IPS DF 6.9 (cell line): Measurements from ENCODE around the gene GRN.
"Not testable (repeated sequence)": the region's sequence is repeated elsewhere in the genome, so short reads cannot be mapped to it uniquely, and the experiment has no call there.

Source experiments
- DNase-seq: peaks from one replicate; pipeline ENCODE4 v3.0.0-alpha.2; 2013; ENCODE audit warnings: low read depth, low spot score
- H3K27ac ChIP-seq: one replicate; pipeline ENCODE4 v1.5.1; 2013; ENCODE audit warnings: low read length, control low read depth
- H3K27me3 ChIP-seq: 2 replicates; pipeline ENCODE4 v1.6.1; 2013; ENCODE audit warnings: mild to moderate bottlenecking, low read length; ENCODE audit not compliant: control insufficient read depth, insufficient read depth
- H3K36me3 ChIP-seq: 2 replicates; pipeline ENCODE4 v1.6.1; 2013; ENCODE audit warnings: low read length; ENCODE audit not compliant: control insufficient read depth, insufficient read depth
- H3K4me1 ChIP-seq: 2 replicates; pipeline ENCODE4 v1.6.1; 2013; ENCODE audit warnings: low read length; ENCODE audit not compliant: control insufficient read depth, insufficient read depth
- H3K4me3 ChIP-seq: 2 replicates; pipeline ENCODE4 v1.5.1; 2013; ENCODE audit warnings: mild to moderate bottlenecking, low read length
- H3K9me3 ChIP-seq: 2 replicates; pipeline ENCODE4 v1.6.1; 2013; ENCODE audit warnings: low read length, inconsistent platforms; ENCODE audit not compliant: control insufficient read depth, insufficient read depth
- WGBS: extraction: QIAGEN DNeasy Blood & Tissue Kit; methylation state at CpG from one replicate; pipeline ENCODE4 v1.1.7; 2013; ENCODE audit warnings: mixed read lengths, missing lambda C conversion rate; ENCODE audit not compliant: insufficient read length, insufficient coverage; 5-methylcytosine and 5-hydroxymethylcytosine counted together

Gene GRN

DNA sequence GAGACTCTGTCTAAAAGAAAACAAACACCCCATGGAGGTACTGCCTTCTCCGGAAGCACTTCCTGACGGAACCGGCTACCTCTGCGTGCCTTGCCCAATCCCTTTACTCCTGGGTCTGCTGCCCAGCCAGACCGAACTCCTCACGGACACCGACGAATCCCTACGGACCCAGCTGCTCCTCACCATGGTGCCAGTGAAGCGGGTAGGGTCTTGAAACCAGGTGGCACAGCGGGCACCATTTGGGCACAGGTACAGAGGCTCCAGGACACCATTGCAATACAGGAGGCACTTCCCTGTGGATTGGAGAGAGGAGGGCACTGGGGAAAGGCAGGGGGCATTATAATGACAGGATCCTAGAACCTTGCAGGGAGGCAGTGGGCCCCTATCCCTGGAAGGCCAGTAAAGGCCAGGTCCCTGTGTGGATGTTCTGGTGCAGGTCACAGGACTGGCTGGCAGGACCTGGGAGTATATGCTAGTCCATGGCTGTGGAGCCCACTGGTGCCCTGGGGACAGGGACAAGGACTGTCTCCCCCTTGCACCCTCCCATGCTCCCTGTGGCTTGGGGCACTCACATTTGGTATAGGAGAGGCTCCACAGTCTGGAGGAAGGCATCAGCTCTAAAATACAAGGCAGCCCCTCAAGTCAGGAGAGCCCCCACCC, 22.7 kb upstream of the GRN start:
- no peaks in the 10 kb centered on the region for H3K9me3 ChIP-seq
- no CpG with 5 or more reads among the region's 11 CpGs for WGBS
- H3K36me3 ChIP-seq = peaks cover 32% of the 10 kb centered on the region
- H3K27me3 ChIP-seq = no peaks in the 10 kb centered on the region
- H3K27ac ChIP-seq = no peak overlapping the region
- H3K4me1 ChIP-seq = no peaks in the 10 kb centered on the region
- DNase-seq = no peak
- H3K4me3 ChIP-seq = no peak overlapping the region

DNA sequence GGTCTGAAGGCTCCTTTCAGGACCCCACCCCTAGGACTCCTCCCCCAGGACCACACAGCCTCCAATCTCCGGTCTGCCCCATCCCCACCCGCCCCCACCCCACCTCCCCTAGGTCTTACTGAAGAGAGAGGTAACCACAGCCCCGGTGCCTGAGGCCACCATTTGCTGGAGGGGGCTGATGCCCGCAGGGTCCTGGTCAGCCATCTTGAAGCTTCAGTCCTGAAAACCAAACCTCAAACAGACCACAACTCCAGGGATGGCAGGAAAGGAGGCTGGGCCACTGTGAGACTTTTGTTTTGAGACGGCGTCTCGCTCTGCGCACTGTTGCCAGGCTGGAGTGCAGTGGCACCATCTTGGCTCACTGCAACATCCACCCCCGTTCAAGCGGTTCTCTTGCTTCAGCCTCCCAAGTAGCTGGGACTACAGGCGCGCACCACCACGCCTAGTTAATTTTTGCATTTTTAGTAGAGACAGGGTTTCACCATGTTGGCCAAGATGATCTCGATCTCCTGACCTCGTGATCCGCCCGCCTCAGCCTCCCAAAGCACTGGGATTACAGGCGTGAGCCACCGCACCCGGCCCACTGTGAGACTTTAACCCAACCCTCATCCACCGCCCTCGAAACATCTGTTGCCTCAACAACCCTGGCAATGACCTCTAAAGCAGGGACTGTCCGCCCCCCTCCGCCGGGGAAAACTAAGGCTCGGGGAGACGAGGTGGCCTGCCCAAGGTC, 21.6 kb upstream of the GRN start:
- H3K9me3 ChIP-seq = no peaks in the 10 kb centered on the region
- no peaks in the 10 kb centered on the region for H3K27me3 ChIP-seq
- peak overlapping the region; percentile 73; the same call in 1 of the 2 replicates for H3K4me3 ChIP-seq
- H3K36me3 ChIP-seq = peaks cover 32% of the 10 kb centered on the region
- H3K27ac ChIP-seq = no peak overlapping the region
- DNase-seq = no peak
- no peaks in the 10 kb centered on the region for H3K4me1 ChIP-seq
- no CpG with 5 or more reads among the region's 27 CpGs for WGBS

DNA sequence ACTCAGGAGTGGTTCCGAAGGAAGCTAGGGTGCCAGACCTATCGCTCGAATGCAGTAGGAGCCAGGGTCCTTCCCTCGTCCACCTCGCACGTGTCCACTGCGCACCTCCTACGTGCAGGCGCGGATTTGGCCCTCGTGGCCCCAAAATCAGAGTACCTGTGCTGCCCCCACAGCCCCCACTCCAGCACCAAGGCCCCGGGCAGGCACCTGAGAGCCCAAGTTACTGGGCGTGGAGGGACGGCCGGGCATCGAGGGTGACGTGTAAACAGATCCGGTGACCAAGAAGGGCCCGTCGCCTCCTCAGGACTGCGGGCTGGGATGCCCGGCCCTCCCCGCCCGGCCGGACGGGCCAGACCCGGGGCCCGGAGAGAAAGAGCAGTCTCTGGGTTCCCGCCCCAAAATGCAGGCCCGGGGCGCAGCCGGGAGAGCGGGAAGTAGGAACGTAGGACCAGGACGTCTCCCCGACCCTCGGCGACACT, 21.0 kb upstream of the GRN start:
- H3K27ac ChIP-seq = no peak overlapping the region
- H3K4me1 ChIP-seq = no peaks in the 10 kb centered on the region
- H3K27me3 ChIP-seq = no peaks in the 10 kb centered on the region
- peak overlapping the region; percentile 73 for H3K4me3 ChIP-seq
- DNase-seq = no peak
- H3K36me3 ChIP-seq = peaks cover 32% of the 10 kb centered on the region
- WGBS = no CpG with 5 or more reads among the region's 38 CpGs
- no peaks in the 10 kb centered on the region for H3K9me3 ChIP-seq

DNA sequence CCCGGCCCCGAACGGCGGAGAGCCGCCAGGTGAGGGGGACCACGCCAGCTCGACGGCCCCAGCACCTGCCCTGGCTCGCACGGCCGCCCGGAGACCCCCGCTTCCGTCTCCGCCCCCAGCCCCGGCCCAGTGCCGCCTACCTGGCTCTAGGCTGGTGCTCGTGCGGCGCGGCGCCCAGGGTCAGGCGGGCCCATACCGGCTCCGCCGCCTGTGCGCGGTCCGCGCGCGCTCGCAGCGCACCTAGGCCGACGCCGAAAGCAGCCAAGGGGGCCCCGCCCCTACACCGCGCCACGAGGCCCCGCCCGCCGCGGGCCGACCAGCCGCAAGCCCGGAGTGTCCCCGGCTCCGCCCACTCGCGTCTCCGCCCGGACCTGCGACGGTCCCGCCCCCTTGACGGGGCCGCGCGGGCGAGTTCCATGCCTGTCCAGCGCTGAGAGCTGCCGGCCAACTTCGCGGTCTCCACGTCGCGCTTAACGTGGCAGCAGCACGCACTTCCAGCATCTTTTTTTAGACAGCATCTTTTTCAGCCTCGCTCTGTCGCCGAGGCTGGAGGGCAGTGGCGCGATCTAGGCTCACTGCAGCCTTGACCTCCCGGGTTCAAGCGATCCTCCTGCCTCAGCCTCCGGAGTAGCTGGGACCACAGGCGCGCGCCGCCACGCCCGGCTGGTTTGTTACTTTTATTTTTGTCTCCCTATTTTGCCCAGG, 20.4 kb upstream of the GRN start, which contains the start of gene SLC25A39:
Gene SLC25A39, minus strand, starts transcription at position 253 of the 705 bp plus-strand sequence. CDS start 1,261 bp downstream, outside the sequence.
- Histone ChIP-seq H3K36me3 (peaks cover 29% of the 10 kb centered on the region), H3K9me3 (no peaks in the 10 kb centered on the region), H3K4me1 (no peaks in the 10 kb centered on the region), H3K4me3 (peak within 1 kb of the TSS; percentile 73), H3K27ac (no peak within 1 kb of the TSS), H3K27me3 (no peaks in the 10 kb centered on the region)
- WGBS = no CpG with 5 or more reads among the region's 85 CpGs
- DNase-seq = no peak

DNA sequence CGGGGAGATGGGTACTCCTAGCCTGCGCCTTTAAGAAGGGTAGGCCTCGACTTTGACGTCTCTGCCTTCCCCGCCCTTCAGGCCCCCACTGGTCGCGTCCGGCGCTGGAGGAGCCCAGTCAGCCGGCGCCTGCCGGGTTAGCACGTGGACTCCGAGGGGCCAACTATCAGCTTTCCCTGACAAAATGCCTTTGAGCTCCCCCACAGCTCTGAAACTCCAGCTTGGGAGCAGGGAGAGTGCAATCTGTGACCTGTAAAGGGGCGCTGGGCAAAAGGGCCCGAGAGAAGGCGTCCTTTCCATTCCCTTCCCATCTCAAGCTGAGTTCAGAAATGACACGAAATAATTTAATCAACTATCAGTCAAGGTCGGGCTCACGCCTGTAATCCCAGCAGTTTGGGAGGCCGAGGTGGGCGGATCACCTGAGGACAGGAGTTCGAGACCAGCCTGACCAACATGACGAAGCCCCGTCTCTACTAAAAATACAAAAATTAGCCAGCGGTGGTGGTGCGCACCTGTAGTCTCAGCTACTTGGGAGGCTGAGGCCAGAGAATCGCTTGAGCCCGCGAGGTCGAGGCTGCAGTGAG, 18.1 kb upstream of the GRN start:
- no peaks in the 10 kb centered on the region for H3K9me3 ChIP-seq
- WGBS = no CpG with 5 or more reads among the region's 31 CpGs
- no peak for DNase-seq
- H3K27me3 ChIP-seq = no peaks in the 10 kb centered on the region
- H3K27ac ChIP-seq = no peak overlapping the region
- peaks cover 7% of the 10 kb centered on the region for H3K36me3 ChIP-seq
- H3K4me3 ChIP-seq = no peak overlapping the region; the same call in 1 of the 2 replicates
- no peaks in the 10 kb centered on the region for H3K4me1 ChIP-seq

DNA sequence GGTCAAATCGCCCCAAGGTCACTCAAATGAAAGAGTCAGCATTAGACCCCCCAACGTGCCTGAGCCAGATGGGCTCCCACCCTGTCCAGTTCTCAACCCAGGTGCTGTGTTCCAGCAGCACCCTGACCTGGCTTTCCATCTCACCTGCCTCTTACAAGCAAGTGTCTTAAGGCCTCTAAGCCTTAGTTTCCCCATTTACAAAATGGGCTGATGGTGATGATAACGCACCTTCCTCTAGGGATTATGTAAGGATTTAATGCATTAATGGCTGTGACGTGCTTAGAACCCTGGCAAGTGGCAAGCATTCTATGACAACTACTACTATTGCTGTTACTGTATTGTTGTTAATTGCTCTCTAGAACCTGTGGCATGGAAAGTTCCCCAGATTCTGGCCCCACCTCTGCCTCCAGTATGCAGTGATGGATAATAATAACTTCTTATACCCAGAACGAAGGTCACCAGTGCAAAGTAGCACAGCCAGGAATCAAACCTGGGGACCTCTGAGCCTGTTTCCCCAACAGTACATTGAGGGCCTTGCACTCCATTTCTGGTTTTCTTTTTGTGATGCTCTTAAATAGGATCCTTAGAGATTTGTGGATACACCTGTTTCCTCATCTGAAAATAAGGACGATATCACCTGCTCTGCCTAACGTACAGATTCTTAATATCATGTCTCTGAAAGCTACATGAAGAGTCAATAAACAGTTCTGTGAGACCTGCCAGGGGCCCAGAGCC, 17.2 kb upstream of the GRN start:
- DNase-seq = no peak
- no peak overlapping the region for H3K4me3 ChIP-seq
- no peaks in the 10 kb centered on the region for H3K36me3 ChIP-seq
- H3K9me3 ChIP-seq = no peaks in the 10 kb centered on the region
- no peaks in the 10 kb centered on the region for H3K27me3 ChIP-seq
- no peak overlapping the region for H3K27ac ChIP-seq
- no peaks in the 10 kb centered on the region for H3K4me1 ChIP-seq
- no CpG with 5 or more reads among the region's 7 CpGs for whole genome bisulfite sequencing

DNA sequence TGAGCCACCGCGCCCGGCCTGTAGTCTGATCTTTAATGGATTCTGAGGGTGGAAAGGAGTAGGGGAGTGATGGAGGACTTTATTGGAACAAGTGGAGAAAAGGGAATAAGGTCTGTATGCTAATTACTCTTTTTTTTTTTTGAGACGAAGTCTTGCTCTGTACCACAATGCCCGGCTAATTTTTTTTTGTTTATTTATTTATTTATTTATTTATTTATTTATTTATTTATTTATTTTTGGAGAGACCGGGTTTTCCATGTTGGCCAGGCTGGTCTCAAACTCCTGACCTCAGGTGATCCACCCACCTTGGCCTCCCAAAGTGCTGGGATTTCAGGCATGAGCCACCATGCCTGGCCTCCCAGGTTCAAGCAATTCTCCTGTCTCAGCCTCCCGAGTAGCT, 15.6 kb upstream of the GRN start:
- DNase-seq, H3K4me1 ChIP-seq, H3K36me3 ChIP-seq, H3K9me3 ChIP-seq, H3K4me3 ChIP-seq, H3K27me3 ChIP-seq, H3K27ac ChIP-seq: not testable (repeated sequence)
- WGBS = no CpG with 5 or more reads among the region's 7 CpGs

DNA sequence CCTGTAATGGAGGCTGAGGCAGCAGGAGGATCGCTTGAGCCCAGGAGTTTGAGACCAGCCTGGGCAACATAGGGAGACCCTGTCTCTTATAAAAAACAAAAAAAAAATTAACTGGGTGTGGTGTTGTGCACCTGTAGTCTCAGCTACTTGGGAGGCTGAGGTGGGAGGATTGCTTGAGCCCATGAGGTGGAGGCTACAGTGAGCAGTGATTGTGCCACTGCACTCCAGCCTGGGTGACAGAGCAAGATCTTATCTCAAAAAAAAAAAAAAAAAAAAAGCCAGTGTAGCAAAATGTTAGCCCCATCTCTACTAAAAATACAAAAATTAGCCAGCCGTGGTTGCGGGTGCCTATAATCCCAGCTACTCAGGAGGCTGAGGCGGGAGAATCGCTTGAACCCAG, 14.8 kb upstream of the GRN start:
- not testable (repeated sequence) for H3K27ac ChIP-seq

DNA sequence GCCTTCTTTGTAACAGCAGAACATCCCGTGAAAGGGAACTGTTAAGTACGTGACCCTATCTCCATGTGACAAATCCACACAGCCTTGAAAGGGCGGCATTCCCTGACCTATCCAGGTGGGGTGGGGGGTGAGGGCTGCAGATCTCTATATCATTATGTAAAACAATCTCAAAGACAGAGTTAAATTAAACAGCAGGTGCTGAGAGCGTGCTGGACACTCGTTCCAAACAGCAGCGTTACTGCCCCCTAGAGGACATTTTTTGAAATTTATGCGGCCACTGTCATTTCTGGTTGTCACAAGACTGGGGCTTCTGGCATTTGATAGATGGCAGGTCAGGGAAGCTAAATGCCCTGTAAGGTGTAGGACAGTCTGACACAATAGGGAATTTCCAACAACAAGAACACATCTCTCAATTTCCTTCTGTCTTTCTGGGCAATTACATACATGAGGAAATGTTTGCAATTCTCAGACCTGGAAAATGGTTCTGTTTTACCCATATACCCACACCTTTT, 13.8 kb upstream of the GRN start:
- no CpG with 5 or more reads among the region's 7 CpGs for WGBS

More for the DNA sequence above, 14.8 kb upstream of the GRN start:
- whole genome bisulfite sequencing = no CpG with 5 or more reads among the region's 5 CpGs
- not testable (repeated sequence) for DNase-seq, H3K9me3 ChIP-seq, H3K4me1 ChIP-seq, H3K4me3 ChIP-seq, H3K36me3 ChIP-seq, H3K27me3 ChIP-seq

More for the DNA sequence above, 13.8 kb upstream of the GRN start:
- H3K36me3 ChIP-seq = no peaks in the 10 kb centered on the region
- no peaks in the 10 kb centered on the region for H3K4me1 ChIP-seq
- no peaks in the 10 kb centered on the region for H3K27me3 ChIP-seq
- H3K4me3 ChIP-seq = no peak overlapping the region
- DNase-seq = no peak
- H3K9me3 ChIP-seq = no peaks in the 10 kb centered on the region
- H3K27ac ChIP-seq = no peak overlapping the region
